22Rv1 (cell line): ENCODE data around the gene IGSF3.

Source experiments
- ZFX ChIP-seq: fragments of 450-650 bp; IDR thresholded peaks from 2 replicates; pipeline ENCODE4 v1.6.1; 2017; ENCODE audit warnings: antibody characterized with exemption, borderline replicate concordance
- TF ChIP-seq, protein P1 (sequence below): fragments of 450-650 bp; IDR thresholded peaks from 2 replicates; pipeline ENCODE4 v1.5.1; 2017; ENCODE audit warnings: mild to moderate bottlenecking

DNA sequence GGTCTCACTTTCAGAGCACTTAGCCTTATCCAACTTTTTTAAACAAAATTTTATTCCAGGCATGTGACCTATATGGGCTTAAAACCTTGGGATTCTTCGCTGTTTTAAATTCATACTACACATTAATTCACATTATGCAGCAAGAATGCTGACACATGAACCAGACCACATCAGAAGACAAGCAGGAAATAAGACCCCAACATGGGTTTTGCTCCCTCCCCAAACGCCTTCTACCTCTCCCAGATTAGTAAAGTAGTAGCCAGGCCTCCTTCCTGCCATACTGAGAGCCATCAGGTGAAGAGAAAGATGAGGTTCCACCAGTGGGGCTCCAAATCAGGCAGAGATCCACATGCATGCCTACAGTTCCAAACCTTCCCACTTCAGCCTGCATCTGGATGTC lies 3.7 kb downstream of the IGSF3 start:
- TF ChIP-seq, protein P1, sequence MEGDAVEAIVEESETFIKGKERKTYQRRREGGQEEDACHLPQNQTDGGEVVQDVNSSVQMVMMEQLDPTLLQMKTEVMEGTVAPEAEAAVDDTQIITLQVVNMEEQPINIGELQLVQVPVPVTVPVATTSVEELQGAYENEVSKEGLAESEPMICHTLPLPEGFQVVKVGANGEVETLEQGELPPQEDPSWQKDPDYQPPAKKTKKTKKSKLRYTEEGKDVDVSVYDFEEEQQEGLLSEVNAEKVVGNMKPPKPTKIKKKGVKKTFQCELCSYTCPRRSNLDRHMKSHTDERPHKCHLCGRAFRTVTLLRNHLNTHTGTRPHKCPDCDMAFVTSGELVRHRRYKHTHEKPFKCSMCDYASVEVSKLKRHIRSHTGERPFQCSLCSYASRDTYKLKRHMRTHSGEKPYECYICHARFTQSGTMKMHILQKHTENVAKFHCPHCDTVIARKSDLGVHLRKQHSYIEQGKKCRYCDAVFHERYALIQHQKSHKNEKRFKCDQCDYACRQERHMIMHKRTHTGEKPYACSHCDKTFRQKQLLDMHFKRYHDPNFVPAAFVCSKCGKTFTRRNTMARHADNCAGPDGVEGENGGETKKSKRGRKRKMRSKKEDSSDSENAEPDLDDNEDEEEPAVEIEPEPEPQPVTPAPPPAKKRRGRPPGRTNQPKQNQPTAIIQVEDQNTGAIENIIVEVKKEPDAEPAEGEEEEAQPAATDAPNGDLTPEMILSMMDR: no peak
- no peak for TF ChIP-seq ZFX
